Smooth muscle cell (in vitro differentiated cells): ENCODE results near the gene ZNF778. TPM values are rescaled to one million over a fixed set of nuclear protein-coding genes. Genes with fewer than 3 reads are reported as not detected.
A peak's percentile ranks its signal among the peaks of the same experiment; 100 is the strongest.

Source experiments
- DNase-seq: peaks from one replicate; lab custom pipeline; 2025; ENCODE audit not compliant: unreplicated experiment; lab: John Stamatoyannopoulos, UW
- H2AFZ ChIP-seq: fragments of 200-600 bp; sonication (generic); 2 replicates; pipeline ENCODE4 v1.6.0; 2016; ENCODE audit warnings: antibody characterized with exemption, low read depth, mild to moderate bottlenecking
- H3F3A ChIP-seq: fragments of 200-600 bp; sonication (generic); 2 replicates; pipeline ENCODE4 v1.6.0; 2017; ENCODE audit warnings: antibody characterized with exemption, low read depth
- H3K27ac ChIP-seq: fragments of 200-600 bp; sonication (generic); 2 replicates; pipeline ENCODE4 v1.5.1; 2016; ENCODE audit warnings: low read depth, mild to moderate bottlenecking
- H3K27me3 ChIP-seq: fragments of 200-600 bp; sonication (generic); 2 replicates; pipeline ENCODE4 v1.6.1; 2016; ENCODE audit warnings: low read depth, mild to moderate bottlenecking
- H3K36me3 ChIP-seq: fragments of 200-600 bp; sonication (generic); 2 replicates; pipeline ENCODE4 v1.5.1; 2016; ENCODE audit warnings: low read depth
- H3K4me1 ChIP-seq: fragments of 200-600 bp; sonication (generic); 2 replicates; pipeline ENCODE4 v1.5.1; 2016; ENCODE audit warnings: low read depth
- H3K4me2 ChIP-seq: fragments of 200-600 bp; sonication (generic); 2 replicates; pipeline ENCODE4 v1.6.0; 2016; ENCODE audit warnings: mild to moderate bottlenecking
- H3K4me3 ChIP-seq: fragments of 200-600 bp; sonication (generic); 2 replicates; pipeline ENCODE4 v1.5.1; 2016; ENCODE audit warnings: mild to moderate bottlenecking
- H3K79me2 ChIP-seq: fragments of 200-600 bp; sonication (generic); 2 replicates; pipeline ENCODE4 v1.6.0; 2016; ENCODE audit warnings: low read depth, mild to moderate bottlenecking
- H3K9ac ChIP-seq: fragments of 200-600 bp; sonication (generic); 2 replicates; pipeline ENCODE4 v1.6.0; 2016; ENCODE audit warnings: low read depth
- H3K9me3 ChIP-seq: fragments of 200-600 bp; sonication (generic); replicated peaks from 2 replicates; pipeline ENCODE4 v1.5.1; 2016; ENCODE audit warnings: low read depth
- H4K20me1 ChIP-seq: fragments of 200-600 bp; sonication (generic); 2 replicates; pipeline ENCODE4 v1.6.0; 2016; ENCODE audit warnings: low read depth
- CTCF ChIP-seq: fragments of 200-600 bp; sonication (generic); IDR thresholded peaks from 2 replicates; pipeline ENCODE4 v1.5.1; 2017; ENCODE audit warnings: borderline replicate concordance, mild to moderate bottlenecking, antibody characterized with exemption; ENCODE audit not compliant: insufficient read depth, poor library complexity, severe bottlenecking
- WGBS: methylation state at CpG from one replicate; pipeline ENCODE4 v1.1.7; 2016; ENCODE audit warnings: low lambda C conversion rate; 5-methylcytosine and 5-hydroxymethylcytosine counted together
- polyA plus RNA-seq: library from polyadenylated mRNA; unstranded; fragments of >200 nt; fragmentation: Nextera tagmentation; extraction: Ambion mirVana; gene quantifications from 2 replicates; pipeline ENCODE4 v1.2.1, GENCODE V29; 2016
- total RNA-seq: library from RNA; depleted of rRNA; stranded (reverse); fragments of >200 nt; gene quantifications from 2 replicates; pipeline ENCODE4 v1.2.3, GENCODE V29; 2014

Gene ZNF778
- total and polyA plus RNA-seq, 2 experiments from 2014 or later = 3.0 to 6.2 TPM

DNA sequence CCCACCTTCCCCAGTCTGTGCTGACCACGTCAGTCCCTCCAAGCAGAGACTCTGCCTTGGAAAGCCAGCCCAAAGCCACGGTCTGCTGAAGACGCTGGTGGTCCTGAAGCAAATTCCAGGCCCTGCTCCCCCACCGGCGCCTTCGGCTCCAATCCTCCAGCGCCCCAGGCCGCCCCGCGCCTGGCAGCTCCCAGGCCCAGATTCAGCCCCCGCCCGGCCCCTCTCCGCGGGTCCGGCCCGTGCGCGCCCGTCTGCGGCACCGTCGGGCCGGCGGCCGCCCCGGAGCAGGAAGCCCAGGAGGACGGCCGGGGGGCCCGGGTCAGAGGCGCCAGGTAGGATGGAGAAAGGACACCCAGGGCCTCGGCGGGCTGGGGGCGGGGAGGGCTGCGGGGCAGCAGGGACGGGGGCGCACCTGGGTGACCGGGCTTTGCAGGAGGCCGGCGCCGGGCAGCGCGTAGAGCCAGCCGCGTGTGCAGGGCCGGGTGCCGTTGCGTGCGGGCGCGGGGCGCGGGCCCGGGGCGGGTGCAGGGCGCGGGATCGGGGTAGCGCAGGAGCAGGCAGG, 16.6 kb upstream of the ZNF778 start:
- H3K27me3 ChIP-seq = peaks cover 69% of the 10 kb centered on the region
- no peak overlapping the region for H3K27ac ChIP-seq
- H3K4me1 ChIP-seq = no peaks in the 10 kb centered on the region
- H3K4me2 ChIP-seq = peak overlapping the region; percentile 48
- H3K4me3 ChIP-seq = no peak overlapping the region
- H3F3A ChIP-seq = no peaks in the 10 kb centered on the region
- no peak overlapping the region for H2AFZ ChIP-seq
- H3K9me3 ChIP-seq = no peaks in the 10 kb centered on the region
- H4K20me1 ChIP-seq = no peaks in the 10 kb centered on the region
- DNase-seq = no peak
- no peaks in the 10 kb centered on the region for H3K79me2 ChIP-seq
- WGBS = 5% methylated on average over 28 of the region's 58 CpGs
- no peaks in the 10 kb centered on the region for H3K36me3 ChIP-seq
- no peak overlapping the region for H3K9ac ChIP-seq
- TF ChIP-seq CTCF = no peak

DNA sequence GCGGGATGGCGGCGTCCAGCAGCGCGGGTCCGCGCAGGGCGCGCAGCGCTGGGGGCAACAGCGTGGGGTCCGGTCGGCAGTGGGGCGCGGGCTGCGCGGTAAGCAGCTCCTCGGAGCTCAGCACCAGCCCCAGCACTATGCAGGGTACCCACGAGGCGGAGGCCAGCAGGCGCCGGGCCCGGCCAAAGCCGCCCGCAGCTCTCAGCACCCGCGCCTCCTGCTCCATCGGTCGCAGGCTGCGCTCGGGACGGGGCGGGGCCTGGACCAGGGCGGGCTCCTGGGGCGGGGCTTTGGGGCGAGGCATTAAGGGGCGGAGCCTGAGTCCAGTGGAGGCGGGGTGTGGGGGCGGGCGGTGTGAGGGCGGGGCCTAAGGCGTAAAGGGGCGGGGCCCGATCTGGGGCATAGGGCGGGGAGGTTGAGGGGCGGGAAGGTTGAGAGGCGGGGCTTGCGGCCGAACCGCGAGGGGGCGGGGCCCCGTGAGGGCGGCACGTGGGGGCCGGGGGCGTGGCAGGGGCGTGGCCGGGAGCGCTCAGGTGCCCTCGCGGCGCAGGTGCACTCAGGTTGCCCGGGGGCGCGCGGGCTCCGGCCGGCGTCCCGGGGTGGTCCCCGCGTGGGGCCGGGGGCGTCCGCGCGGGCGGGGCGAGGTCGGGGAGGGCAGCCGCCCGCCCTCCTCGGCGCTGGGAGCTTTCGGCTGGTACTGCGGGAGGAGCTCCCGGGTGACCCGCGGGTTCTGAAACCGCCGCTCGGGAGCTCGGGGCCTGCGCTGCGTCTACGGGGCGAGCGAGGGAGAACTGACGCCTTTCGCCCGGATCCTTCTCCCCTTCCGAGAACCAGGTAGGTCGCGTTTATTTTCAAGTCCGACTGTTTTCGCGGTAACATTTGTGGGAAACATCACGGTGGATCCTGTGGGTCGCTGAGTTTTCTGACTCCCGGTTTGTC, 15.8 kb upstream of the ZNF778 start:
- 3% methylated on average over 34 of the region's 111 CpGs for WGBS
- Histone ChIP-seq H3K9me3 (no peaks in the 10 kb centered on the region), H3K4me1 (no peaks in the 10 kb centered on the region), H4K20me1 (no peaks in the 10 kb centered on the region), H3K4me3 (peak overlapping the region; percentile 34), H2AFZ (no peak overlapping the region), H3K9ac (no peak overlapping the region), H3K79me2 (no peaks in the 10 kb centered on the region), H3K4me2 (peak overlapping the region; percentile 78), H3F3A (no peaks in the 10 kb centered on the region), H3K27me3 (peaks cover 69% of the 10 kb centered on the region), H3K27ac (no peak overlapping the region), H3K36me3 (no peaks in the 10 kb centered on the region)
- TF ChIP-seq CTCF = no peak
- DNase-seq = peak; percentile 19

GRCh38 chr16:89202422-89203215, 14.9 kb upstream of the ZNF778 start:
- WGBS = 58% methylated on average over 49 of the region's 49 CpGs
- TF ChIP-seq CTCF = no peak

More at GRCh38 chr16:89202422-89203215, 14.9 kb upstream of the ZNF778 start:
- Histone ChIP-seq H4K20me1 (no peaks in the 10 kb centered on the region), H2AFZ (no peak overlapping the region), H3K9ac (no peak overlapping the region), H3K36me3 (no peaks in the 10 kb centered on the region), H3K4me2 (peak overlapping the region; percentile 59), H3K27ac (no peak overlapping the region), H3K4me3 (peak overlapping the region; percentile 34), H3K79me2 (no peaks in the 10 kb centered on the region), H3K4me1 (no peaks in the 10 kb centered on the region), H3K27me3 (peaks cover 69% of the 10 kb centered on the region), H3F3A (no peaks in the 10 kb centered on the region), H3K9me3 (no peaks in the 10 kb centered on the region)
- DNase-seq = no peak
